ENCODE data around the gene BEND5.

The BEND5 gene

DNA sequence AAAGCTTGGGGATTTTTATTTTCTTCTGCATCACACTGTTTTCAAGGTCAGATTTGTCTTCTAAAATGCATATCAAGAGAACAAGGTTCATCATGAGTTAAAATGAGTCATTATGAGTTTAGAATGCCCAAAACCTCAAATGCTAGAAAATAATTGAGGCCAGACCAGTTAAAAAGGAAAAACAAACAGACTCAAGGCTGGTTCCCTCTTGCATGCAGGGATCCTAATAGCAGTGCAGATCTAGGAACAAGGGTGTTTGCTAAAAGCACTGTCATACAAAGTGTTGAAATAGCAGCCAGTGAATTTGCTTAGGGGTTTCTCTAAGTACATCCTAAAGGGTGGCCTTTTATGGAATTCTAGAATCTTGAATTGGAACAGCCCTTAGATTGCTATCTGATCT is 15.3 kb downstream of the BEND5 start:
- DNase-seq, result no peak

DNA sequence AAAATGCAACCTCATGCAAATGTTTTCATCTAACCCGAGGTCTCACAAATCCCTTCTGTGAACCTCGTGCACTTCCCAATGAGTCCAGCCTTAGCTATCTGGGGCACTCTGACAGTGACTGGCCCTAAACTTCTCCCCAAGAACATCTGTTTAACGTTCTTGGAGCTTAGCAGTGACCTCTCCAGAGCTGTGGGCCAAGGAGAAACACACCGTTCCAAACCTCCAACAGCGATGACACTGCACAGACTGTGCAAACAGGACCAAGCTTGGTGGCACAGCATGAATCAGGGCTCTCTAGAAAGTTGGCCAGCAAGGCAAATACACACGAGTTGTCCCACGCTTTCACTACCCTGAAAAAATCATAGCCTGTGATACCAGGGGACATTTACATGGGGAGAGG is 15.8 kb downstream of the BEND5 start:
- no peak for DNase-seq

DNA sequence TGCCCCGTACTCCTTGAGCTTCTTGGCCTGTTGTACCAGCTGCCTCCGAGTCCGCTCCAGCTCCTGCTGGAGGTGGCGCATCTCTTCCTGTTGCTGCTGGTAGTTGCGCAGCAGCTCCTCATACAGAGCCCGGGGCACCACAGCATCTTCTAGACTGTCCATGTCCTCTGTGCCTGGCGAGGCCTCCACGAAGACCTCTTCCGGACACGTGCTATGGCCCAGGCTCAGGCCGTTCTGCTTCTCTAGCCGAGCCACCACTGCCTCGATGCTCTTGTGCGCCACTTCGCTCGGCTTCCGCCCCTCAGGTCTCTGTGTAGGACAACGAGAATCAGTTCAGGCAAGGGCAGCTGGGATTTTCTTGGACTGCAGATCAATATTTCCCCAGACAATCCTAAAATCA is 17.7 kb downstream of the BEND5 start:
- no peak for DNase-seq

DNA sequence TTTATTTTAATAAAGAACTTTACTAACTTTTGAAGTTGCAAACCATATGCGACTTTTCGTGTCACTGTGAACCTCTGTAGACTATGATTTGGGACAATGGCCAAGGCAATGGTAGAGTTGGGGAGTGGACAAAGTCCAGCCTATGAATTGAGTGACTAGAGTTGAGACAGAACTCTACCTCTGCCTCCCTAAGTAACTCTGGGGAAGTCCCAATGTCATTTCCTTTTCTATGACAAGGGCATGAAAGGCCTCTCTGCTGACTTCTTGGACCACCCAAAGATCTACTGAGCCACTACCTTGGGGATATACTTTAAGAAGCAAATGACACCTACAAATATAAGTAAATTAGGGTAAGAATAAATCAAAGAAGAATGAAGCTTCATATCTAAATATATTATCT is 19.3 kb downstream of the BEND5 start:
- no peak for DNase-seq

DNA sequence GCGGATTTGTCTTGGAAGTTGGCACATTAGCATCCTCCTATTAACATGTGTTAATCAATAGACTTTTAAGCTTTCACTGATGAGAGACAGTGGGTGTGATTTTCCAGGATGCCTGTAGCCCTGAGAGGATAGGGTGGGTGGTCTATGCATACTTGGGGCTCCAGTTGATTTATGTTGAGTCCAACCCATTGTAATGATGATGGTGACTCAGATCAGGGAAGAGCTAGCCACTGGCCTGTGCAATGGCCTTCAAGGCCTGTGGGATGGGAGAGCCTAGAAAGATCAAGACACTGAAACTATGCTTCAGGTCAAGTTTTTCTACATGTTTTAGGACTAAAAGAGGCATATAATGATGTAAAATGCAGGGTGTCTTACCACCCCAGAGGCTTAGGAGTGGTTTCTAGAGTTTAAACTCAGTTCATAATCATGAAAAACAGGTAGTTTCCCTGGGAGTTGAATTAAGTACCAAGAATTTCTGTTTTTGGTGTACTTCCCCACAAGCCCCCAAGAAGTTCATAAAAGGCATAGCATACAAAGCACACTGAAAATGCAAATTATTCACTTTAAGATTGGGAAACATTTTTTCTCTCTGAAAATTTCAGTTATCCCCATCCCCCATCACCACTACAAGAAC is 19.9 kb downstream of the BEND5 start:
- DNase-seq, result no peak

DNA sequence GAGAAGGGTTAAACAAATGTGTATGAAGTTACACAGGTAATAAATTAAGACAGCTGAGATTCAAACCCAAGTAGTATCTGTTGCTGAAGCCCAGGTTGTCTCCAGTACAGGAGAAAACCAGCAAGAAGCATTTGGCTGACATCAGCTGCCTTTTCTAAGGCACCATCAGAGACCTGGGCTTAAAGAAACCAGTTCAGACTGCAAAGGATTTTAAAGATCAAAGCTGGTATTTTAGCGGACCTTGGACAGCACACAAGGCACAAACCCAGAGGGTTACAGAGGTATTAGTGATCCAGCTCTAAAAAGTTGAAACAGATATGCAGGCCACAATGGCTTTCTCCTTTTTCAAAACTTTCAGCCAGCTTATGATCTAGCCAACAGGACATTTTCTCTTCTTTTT is 23.4 kb downstream of the BEND5 start:
- no peak for DNase-seq

DNA sequence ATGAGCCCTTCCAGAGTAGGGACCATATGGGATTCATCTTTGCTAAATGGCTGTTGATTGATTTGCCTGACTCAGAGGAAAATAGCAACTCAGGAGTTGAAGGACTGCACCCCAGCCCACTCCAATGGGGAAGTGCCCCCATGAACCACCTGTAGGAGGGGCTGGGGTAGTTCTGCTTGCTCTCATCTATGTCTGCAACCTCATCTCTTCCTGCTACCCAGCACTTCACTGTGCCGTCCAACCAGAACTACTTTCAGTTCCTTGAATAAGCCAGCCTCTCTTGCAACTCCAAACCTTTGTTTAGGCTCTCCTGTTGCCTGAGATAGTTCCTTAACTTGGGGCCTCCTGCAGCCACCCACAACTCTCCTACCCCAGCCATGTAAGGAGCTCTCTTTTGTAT is 26.6 kb downstream of the BEND5 start:
- no peak for DNase-seq

DNA sequence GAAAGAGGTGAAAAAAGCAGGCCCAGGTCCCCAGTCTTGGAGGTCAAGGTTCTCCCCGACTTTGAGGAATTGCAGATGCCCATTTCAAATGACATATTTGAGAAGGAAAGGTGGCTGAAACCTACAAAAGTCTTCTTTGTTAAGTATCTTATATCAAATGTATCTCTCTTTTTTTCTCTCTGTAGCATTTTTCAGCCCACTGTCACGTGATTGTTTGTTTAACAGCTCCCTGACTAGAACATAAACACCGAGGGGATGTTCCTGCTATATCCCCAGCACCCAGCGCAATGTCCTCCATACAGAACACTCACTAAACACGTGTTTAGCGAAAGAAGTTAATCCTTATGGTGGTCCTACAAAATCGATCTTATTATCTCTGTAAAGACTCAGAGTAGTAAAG is 27.6 kb downstream of the BEND5 start:
- DNase-seq, result no peak

DNA sequence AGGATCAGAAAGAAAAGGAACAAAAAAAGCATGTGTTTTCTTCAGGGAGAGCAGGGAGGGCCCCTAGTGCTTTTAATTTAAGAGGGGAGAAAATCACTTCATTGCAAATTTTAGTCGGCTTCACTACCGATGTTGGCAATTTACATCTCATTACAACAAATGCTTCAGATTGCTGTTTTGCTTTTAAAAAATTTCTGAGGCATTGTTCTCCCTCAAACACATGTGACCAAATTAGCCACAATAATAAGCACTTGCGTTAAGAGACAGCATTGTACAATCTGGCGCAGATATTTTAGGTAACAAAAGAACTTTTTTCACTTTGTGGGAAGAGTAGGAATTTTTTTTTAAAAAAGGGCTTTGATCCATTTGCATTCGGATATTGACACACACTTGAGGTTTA is 29.8 kb downstream of the BEND5 start:
- no peak for DNase-seq

DNA sequence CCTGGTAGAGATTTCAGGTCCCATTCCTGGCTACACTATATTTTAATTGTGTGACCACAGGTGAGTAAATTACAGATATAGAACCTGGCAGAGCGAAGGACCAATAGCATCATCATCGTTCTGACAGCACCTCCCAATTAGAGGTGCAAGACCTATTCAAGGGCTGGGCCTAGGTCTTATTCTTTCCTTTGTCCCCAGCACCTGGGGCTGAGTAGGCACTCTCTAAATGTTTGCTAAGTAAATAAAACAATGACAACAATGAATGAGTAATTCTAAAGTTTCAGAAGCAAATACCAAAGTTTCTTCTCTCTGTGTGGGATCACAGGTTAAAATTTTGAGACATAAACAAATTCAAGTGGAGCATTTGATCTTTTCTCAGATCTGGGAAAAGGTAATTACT is 32.7 kb downstream of the BEND5 start:
- no peak for DNase-seq

DNA sequence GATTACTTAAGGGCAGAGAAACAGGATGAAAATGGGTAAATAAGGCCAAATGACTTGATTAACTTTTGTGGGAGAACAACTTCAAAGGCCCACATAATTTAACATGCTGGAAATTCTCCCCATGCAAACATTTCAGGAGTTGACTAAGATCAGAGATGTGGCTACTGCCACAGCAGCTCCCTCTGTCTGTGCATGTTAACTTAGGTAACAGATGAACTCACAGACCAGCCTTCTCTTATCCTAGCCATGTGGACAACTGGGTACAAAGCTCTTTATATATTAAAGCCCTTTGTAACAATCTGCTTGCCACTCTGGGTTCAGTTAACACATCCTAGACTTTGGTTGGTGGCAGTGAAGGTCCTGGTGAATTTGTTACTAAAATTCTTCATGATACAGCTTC is 33.2 kb downstream of the BEND5 start:
- no peak for DNase-seq

DNA sequence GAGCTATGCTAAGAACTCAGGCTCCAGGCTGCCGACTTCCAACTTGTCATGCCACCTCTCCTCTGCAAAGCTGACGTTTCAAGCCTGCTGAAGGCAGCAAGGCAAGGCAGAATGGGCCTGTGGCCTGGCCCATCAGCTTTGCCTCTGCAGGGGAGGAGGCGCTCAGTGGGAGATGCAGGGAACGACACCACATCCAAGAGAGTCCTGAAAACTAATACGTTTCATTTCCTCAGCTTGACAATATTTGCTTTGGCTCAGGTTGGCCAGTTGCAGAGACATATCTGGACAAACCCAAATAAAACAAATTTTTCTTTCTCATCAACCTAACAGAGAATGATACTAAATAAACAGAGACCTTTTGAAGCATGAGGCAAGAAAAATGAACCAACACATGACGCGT is 35.3 kb downstream of the BEND5 start:
- no peak for DNase-seq

DNA sequence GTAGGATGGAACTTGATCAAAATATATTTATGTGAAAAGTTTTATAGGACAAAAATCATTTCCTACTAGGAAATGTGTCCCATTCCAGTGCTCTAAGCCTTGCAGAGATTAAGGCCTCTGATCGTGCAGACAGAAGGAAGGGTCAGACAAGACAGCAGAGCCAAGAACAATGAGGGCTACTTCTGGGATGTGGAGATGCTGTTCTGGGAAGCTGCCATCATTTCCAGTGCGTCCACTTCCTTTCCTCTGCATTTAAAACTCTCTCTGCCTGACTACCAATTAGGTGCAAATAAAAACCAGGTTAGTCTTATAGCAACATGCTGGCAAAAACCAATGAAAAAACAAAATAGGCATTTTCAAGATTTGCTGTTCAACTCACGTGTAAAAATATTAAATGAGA is 36.1 kb downstream of the BEND5 start:
- DNase-seq, result no peak

DNA sequence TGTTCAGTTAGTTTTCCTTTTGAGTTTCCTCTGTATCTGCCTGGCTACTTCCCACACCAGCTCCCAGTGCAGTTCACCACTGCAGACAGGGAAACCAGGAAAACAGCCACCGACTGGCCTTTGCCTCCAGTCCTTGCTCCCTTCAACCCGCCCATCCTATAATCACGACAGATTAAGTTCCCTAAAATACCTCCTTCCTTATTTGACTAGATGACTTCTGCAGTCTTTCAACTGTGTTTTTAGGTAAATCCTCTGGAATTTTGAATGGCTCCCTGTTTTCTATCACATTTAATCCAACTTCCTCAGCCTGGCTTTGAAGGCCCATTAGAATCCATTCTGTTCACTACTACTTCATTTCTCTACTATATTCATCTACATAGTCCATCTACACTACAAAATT is 37.6 kb downstream of the BEND5 start:
- DNase-seq, result no peak

DNA sequence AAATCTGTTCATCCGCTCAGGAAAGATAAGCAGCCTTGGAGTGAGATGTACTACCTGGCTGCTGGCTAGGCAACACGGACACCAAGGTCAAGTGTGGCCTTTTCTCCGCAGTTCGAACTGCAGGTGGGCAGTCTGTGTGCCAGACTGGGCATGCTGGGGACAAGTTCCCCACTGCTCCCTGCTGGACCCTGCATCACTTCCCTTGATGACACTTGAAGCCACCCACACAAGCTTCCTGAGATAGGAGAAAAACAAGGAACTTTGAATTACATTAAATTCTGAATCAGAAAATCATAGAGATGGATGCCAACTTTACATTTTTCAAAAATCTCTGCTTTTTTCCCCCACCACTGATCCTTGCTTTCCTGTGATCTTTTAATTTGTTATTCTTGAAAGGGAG is 38.3 kb downstream of the BEND5 start:
- no peak for DNase-seq

DNA sequence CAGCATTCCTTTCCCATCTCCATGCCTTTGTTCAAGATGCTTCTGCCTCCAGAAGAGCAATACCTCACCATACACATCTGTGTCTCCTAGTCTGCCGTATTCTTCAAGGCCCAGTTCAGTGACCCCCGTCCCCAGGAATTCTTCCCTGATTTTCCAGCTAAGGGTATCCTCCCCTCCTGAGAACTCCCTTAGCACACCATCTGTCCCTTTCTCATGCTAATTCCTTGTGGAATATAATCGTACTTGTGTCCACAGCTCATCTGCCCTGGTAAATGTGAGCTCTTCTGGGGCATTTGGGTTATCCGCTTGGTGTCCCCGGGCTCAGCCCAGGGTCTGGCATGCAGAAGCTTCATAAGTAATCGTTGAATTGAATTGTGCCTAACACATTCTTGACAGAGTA is 40.9 kb downstream of the BEND5 start:
- DNase-seq, result no peak

DNA sequence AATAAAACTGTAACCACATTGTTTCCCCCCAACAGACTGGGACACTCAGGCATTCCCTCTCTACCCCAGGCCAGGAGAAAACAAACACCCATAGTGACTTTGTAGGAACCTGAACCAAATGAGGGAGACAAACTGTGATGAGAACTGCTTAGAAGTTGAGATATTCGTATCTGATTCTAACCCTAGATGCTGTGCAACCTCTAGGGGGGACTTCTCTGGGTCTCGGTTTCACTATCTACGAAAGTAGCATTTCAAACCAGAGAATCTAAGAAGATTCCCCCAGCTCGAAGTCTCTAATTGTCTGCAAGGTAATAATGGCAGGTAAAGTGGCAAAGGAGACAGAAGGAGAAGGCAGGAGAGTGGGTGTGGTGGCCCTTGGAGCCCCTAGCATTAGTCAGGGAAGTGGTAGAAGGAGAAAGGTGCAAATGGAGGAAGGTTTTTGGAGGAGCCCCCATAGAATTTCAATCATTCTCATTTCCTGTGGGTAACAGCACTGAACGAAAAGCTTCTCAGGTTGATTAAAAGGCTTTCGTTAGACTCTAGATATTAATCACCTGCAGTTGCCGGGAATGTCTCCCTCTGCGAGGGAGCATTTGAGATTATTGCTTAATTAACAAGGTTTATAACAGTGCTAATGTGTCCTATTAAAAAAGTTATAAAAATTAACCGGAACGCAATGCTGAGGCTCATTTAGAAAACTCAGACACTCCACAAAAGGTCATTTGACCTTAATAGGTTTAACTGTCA is 46.4 kb downstream of the BEND5 start:
- no peak for DNase-seq

DNA sequence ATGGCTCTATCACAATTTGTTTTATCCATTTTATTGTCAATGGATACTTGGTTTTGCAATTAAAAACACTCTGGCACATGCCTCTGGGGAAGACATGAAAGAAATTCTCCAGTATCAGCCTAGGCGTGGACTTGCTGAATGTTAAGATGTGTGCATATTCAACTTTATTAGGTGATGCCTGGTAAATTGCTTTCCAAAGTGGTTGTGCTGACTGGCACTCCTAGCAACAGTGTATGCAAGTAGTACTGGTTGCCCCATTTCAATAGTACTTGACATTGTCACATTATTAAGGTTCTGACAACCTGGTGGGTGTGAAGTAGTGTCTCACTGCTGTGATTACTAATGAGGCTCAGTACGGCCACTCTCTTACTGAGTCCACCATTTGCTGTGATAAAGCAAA is 48.1 kb downstream of the BEND5 start:
- no peak for DNase-seq

DNA sequence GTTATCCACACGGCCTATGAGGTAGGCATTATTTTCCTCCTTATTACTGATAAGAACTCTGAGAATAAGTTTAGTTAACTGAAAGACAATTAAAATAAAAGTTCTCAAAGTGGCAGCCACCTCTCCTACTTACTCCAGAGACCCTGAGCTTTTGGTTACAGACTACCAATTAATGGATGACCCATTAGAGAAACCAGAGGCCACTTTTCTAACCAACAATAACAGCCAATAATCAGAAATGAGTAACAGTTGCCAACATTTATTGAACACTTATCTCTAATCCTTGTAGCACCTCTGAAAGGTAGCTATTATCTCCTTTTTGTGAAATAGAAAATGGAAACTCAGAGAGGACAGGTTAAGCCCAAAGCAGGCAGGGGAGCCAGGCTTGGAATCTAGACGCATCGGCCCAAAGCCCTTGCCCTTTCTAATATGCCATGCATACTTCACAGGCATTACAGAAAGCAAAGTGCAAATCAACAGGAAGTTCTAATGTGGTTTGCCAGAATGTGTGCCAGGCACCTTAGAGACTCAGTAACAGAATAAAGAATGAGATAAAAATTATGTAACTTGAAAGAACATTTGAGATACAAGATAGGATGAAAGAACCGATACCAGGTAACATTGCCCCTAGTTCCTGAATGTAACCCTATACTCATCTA is 50.0 kb downstream of the BEND5 start:
- DNase-seq, result no peak

DNA sequence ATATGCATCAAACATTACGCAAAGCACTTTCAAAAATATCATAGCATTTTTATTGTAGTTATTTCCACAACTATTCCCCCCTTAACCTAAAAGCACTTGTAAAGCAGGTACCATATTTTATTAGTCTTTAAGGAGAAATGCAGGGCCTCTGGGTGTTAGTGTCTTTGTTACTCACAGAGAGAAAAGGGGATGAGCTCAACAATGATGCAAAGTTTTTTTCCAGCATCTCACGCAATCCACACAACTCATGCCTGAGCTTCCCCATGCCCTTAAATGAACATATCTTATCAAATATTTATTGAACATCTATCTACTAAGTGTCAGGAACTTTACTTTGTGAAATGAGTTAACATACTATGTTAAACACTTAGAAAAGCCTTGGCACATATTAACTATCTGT is 50.6 kb downstream of the BEND5 start:
- no peak for DNase-seq

DNA sequence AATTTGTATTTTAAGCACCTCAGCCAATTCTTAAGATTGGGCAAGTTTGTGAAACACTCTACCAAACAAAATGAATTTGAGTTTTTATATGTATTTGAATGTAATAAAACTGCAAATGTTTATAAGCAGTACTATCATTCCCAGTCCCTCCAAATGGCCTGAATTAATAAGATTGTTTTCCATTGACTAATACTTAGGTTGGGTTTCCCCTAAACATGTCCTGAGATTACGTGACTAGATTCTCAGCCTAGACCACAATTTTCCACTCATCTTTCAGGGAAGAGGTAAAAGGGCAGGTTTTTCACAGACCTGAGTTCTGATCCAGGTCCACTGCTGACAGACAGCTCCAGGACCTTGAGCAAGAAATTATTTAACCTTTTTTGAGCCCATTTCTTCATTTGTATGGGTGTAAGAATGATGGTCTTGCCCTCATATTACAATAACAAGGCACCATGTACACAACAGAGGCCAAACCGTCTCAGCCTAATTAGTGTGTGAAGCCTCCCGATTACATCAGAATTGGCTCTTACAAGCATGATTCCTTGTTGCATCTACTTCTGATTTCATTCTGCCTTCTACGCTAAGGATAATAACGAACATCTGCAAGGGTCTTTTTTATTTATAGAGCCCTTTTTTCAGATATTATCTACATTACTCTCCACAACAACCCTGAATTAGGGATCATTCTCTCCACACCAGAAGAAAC is 51.2 kb downstream of the BEND5 start:
- no peak for DNase-seq

DNA sequence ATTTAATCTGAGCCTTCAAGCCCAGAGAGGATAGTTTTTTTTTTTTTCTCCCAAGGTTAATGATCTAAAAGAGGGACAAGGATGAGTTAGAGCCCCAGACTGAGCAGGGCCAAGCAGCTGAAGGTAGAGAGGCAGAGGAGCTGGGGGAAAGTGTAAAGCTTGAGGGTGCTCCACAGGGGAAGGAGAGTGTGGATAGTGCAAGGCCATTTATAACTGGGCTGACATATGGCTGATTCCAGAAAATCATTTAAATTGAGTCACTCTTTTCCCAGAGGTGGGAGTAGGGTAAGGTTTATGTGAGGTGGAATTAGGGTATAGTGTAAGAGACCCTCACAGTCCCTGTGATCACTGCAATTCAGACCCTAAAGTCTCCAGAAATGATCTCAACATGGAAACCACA is 55.8 kb downstream of the BEND5 start:
- DNase-seq, result no peak

DNA sequence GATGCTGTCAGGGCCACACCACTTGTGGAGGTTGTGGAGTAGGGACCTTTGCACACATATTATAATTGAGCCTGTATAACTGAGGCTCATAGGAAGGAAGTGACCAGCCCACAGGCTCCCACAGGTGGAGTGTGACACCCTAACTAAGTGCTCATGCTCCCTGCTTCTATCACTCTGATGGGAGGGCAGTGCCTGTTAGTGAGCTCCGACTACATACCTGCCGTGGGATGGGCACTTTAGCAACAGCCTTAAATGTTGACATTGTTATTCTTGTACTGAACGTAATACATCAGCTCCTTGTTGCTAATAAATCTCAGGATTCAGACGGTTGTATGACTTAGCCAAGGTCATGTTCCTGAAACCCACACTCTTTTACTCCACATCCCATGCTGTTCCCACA is 58.0 kb downstream of the BEND5 start:
- DNase-seq, result no peak

DNA sequence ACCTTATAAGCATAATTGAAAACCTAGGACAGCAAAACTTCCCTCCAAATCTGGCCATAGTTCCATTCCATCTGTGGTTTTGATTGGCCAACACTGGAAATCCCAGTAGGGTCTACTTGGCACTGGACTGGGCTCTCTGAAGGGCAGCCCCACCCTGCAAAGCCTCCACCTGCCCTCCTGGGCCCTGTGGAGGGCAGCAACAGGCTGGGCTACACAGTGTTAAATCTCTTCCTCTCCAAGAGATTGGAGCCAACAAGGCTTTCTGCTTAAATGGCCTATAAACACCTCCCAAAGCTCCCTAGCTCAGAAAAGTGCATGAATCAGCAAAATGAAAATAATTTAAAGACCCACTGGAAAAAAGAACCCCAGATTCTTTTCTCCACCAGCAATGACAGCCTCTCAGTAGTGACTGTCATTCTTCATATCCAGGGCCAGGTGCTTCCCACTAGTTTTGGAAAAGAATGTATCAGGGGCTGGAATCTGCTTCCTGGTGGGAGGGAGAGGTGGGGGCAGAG is 58.5 kb downstream of the BEND5 start:
- no peak for DNase-seq
